Tibial artery (tissue), 4 donors: ENCODE results near the gene MFAP4.
A peak's percentile ranks its signal among the peaks of the same experiment; 100 is the strongest.

Source experiments
- DNase-seq, 2 donors: peaks; one replicate each; pipeline ENCODE4 v3.0.0-alpha.2; 2019
- H3K27ac ChIP-seq, 2 donors: fragments of 200-600 bp; sonication (generic) in 1 of 2; 1 replicate in 1 of 2; 2 replicates in 1 of 2; pipeline ENCODE4 v1.5.1; 2018 to 2019; ENCODE audit warnings: mild to moderate bottlenecking in 1 of 2
- H3K27me3 ChIP-seq, 2 donors: fragments of 200-600 bp; sonication (generic) in 1 of 2; one replicate each; pipeline versions ENCODE4 v1.5.1 to v1.6.0; 2016 to 2019
- H3K36me3 ChIP-seq, 3 donors: fragments of 200-600 bp; sonication (generic) in 2 of 3; one replicate each; pipeline ENCODE4 v1.5.1; 2016 to 2019; ENCODE audit warnings: mild to moderate bottlenecking in 2 of 3
- H3K4me1 ChIP-seq, 4 donors: fragments of 200-600 bp; sonication (generic) in 2 of 4; 1 replicate in 3 of 4; 2 replicates in 1 of 4; pipeline ENCODE4 v1.5.1; 2016 to 2019
- H3K4me3 ChIP-seq, 2 donors: fragments of 200-600 bp; sonication (generic) in 1 of 2; 1 replicate in 1 of 2; 2 replicates in 1 of 2; pipeline ENCODE4 v1.5.1; 2018 to 2019; ENCODE audit warnings: mild to moderate bottlenecking in 2 of 2
- H3K9me3 ChIP-seq, 3 donors: fragments of 200-600 bp; sonication (generic) in 1 of 3; one replicate each; pipeline ENCODE4 v1.5.1; 2016 to 2019
- intact Hi-C: fragments of 100-400 bp; cut with DNase I; formaldehyde crosslinking; loops from one replicate; pipeline ENCODE4 v1.15.0; 2023; ENCODE audit warnings: low total_unique reads
- TF ChIP-seq, protein P1 (sequence below), 2 experiments: fragments of 200-600 bp in 1 of 2; fragments of 450-650 bp in 1 of 2; IDR thresholded peaks; one replicate each; pipeline ENCODE4 v1.5.1; 2017 to 2019; ENCODE audit warnings: antibody characterized with exemption in 2 of 2, mild to moderate bottlenecking in 1 of 2, moderate library complexity in 1 of 2

Gene MFAP4

DNA sequence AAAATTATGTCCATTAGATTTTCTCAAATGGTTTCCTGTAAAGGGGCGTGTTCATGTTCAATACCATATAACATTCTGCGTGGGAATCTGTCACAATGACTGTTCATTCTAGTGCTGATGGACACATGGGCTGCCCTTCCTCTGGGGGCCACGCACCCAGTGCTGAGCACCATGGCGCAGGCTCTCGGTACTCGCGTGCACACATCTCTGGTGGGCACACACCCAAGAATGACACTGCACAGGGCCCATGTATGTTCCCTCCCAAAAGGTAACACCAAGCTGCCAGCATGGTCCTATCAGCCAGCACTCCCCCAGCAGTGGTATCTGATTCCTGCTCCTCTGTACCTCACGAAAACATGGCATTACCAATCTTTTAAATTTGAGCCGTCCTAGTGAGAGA, 38.2 kb downstream of the MFAP4 start:
- TF ChIP-seq, protein P1, sequence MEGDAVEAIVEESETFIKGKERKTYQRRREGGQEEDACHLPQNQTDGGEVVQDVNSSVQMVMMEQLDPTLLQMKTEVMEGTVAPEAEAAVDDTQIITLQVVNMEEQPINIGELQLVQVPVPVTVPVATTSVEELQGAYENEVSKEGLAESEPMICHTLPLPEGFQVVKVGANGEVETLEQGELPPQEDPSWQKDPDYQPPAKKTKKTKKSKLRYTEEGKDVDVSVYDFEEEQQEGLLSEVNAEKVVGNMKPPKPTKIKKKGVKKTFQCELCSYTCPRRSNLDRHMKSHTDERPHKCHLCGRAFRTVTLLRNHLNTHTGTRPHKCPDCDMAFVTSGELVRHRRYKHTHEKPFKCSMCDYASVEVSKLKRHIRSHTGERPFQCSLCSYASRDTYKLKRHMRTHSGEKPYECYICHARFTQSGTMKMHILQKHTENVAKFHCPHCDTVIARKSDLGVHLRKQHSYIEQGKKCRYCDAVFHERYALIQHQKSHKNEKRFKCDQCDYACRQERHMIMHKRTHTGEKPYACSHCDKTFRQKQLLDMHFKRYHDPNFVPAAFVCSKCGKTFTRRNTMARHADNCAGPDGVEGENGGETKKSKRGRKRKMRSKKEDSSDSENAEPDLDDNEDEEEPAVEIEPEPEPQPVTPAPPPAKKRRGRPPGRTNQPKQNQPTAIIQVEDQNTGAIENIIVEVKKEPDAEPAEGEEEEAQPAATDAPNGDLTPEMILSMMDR (IDR thresholded peaks at IDR 0.05): no peak
- H3K27ac ChIP-seq: no peak overlapping the region
- H3K36me3 ChIP-seq: no peaks in the 10 kb centered on the region
- intact Hi-C loops: no loop called here
- H3K4me3 ChIP-seq: no peak overlapping the region
- H3K4me1 ChIP-seq: peaks cover 0 to 41% (median 24%) of the 10 kb centered on the region in 4 donors
- no peaks in the 10 kb centered on the region for H3K9me3 ChIP-seq
- peak in 1 of 2 donors; percentile 17 for DNase-seq
- H3K27me3 ChIP-seq: no peaks in the 10 kb centered on the region

DNA sequence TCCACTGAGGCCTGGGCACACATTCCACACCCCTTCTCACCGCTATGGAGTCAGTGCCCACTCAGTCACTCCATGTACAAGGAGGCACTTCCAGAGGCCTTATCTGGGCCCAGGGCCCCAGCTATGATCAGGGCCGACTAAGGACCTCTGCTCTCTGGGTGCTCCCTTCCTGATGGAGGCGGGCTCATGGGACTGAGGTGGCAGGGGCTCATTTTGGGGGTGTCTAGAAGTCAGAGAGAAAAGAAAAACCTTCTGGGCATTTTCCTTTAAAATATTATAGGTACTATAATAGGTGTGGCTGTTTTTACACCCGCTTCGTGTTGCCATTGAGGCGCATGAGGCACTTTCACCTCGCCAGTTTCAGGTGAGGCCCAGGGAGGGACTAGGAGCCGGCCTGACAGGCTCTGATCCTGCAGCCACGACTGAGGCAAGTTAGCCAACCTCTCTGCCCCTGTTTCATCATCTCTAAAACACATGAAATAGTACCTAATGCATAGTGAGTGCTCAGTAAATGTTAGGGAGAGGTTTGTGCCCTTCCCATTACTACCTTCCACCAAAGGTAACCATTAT, 38.8 kb downstream of the MFAP4 start:
- Histone ChIP-seq H3K4me3 (no peak overlapping the region), H3K27me3 (no peaks in the 10 kb centered on the region), H3K9me3 (no peaks in the 10 kb centered on the region), H3K4me1 (peaks cover 0 to 41% (median 24%) of the 10 kb centered on the region in 4 donors), H3K27ac (peak overlapping the region; percentile 79 to 97), H3K36me3 (no peaks in the 10 kb centered on the region)
- DNase-seq: peak; percentile 10 to 65
- TF ChIP-seq, protein P1 (IDR thresholded peaks at IDR 0.05): no peak
- intact Hi-C loops: no loop called here

DNA sequence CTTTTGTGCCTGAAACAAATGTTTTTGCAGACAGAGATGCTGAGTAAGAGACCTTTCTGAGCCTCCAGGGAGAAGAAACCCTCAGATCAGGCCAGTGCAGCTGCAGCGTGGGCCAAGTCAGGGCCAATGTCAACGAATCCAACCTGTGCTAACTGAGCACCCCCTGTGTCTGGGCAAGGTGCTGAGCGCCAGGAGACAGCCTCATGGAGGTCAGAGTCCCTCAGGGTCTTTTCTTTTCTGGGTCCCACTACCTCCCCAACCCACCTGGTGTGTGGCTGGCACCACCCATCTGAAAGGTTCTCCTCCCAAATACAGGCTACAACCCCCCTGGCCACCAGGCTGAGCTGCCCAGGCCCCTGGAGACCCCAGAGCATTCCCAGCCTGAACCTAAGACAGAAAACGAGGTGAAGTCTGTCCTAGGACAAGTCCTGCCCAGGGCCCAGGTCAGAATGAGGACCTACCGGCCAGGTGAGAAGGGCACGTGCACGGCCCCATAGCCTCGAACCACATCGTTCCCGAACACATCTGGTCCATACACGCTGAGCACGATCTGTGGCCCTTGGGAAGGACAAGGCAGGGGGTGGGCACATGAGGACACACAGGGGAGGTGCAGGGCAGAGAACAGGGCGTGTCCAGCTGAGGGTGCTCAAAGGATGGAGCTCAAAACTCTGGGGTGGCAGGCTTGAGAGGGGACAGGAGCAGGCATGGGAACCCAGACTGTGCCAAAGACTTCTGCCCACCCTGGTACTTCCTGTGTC, 39.5 kb downstream of the MFAP4 start:
- H3K4me1 ChIP-seq: peaks cover 0 to 42% (median 27%) of the 10 kb centered on the region in 4 donors
- H3K27me3 ChIP-seq: no peaks in the 10 kb centered on the region
- H3K4me3 ChIP-seq: no peak overlapping the region
- no peaks in the 10 kb centered on the region for H3K9me3 ChIP-seq
- no peaks in the 10 kb centered on the region for H3K36me3 ChIP-seq
- TF ChIP-seq, protein P1 (IDR thresholded peaks at IDR 0.05): no peak
- H3K27ac ChIP-seq: peak overlapping the region; percentile 79 to 97
- peak; percentile 17 to 65 for DNase-seq
- intact Hi-C loops: no loop called here

DNA sequence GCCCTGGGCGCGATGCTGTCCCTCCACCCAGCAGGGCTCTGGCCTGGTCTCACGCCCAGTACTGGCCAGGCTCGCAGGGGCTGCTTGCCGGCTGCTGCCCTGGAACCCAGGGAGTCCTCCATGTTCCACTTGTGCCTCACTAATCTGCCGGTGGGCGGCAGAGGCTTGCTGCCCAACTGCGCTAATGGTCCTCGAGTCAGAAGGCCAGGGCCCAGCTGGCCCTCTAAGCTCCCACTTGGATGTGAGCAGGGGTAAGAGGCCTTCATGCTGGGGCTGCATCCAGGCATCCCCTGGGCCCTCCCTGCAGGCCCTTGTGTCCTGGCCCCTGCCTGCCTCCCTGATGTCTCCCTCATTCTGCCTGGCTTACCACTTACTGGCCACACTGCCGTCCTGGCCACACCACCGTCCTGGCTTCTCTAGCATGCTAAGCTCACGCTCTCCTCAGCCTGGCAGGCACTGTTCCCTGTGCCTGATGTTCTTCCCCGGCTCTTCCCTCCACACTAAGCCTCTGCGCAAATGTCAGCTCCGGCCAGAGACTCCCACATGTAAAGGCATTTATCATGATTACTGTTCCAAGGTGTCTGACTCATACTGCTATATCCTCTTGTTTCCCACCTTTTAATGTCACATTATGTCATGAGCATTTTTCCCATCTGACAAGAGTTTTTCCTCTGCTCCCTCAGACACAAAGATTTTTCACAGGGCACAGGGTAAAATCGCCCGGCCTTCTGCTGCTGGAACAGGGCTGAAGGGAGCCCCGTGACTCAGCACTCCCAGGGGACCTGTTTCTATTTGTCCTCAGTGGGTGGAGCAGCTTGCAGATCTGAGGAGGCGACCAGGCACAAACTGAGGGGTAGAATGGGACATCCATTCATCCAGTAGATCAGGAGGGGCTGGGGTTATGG, 40.4 kb downstream of the MFAP4 start:
- peak; percentile 88 to 96 for DNase-seq
- Histone ChIP-seq H3K4me3 (no peak overlapping the region), H3K27ac (peak overlapping the region; percentile 79 to 97), H3K9me3 (no peaks in the 10 kb centered on the region), H3K36me3 (no peaks in the 10 kb centered on the region), H3K4me1 (peaks cover 0 to 46% (median 30%) of the 10 kb centered on the region in 4 donors), H3K27me3 (no peaks in the 10 kb centered on the region)
- TF ChIP-seq, protein P1 (IDR thresholded peaks at IDR 0.05): no peak
- intact Hi-C loops: no loop called here

DNA sequence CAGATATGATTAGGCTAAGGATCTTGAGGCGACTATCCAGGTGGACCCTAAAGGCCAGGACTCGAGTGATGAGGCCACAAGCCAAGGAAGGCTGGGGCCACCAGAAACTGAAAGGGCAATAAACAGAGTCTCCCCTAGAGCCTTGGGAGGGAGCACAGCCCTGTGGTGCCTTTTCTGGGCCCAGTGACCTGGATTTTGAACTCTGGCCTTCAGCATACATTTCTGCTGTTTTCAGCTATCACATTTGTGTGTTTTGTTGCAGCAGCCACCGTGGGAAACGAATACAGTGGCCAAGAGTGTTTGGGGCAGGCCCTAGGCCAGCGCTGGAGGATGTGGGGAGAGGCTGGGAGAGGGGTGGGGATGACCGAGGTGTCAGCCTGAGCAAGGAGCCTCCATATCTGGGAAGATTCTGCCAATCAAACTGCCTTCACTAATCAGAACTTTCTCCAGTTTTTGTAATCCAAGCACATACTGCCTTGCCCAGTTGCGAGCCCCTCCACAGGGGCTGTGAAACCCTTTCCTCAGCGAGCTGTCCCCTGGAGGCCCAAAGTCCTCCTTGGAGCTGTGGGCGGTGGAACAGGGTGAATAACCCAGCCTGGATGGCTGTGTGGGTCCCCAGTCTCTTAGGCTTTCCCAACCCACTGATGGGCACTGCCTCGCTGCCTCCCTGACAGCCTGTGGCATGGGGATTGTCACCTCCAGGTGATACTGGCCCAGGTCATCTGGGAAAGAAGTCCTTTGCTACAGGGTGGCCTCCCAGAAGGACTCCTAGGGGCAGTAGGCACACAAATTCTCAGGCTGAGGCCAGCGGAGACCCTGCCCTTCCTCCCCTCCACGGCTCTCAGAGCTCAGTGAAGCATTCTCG, 41.3 kb downstream of the MFAP4 start:
- no peaks in the 10 kb centered on the region for H3K36me3 ChIP-seq
- TF ChIP-seq, protein P1 (IDR thresholded peaks at IDR 0.05): no peak
- no peaks in the 10 kb centered on the region for H3K9me3 ChIP-seq
- H3K4me3 ChIP-seq: no peak overlapping the region
- H3K27ac ChIP-seq: peak overlapping the region; percentile 79 to 97
- H3K27me3 ChIP-seq: no peaks in the 10 kb centered on the region
- DNase-seq: peak; percentile 18 to 63
- intact Hi-C loops: no loop called here
- peaks cover 0 to 46% (median 30%) of the 10 kb centered on the region in 4 donors for H3K4me1 ChIP-seq
